Left cardiac atrium (tissue), 4 donors: ENCODE measurements around the gene SF3B6. TPM values are rescaled to one million over a fixed set of nuclear protein-coding genes. Genes with fewer than 3 reads are reported as not detected.
A peak's percentile ranks its signal among the peaks of the same experiment; 100 is the strongest.
"Not testable (repeated sequence)": the region's sequence is repeated elsewhere in the genome, so short reads cannot be mapped to it uniquely, and the experiment has no call there.

Experiments
- ATAC-seq, 2 donors: fragments of 200-7000 bp; cut with Tn5 transposase; one replicate each; pipeline ENCODE4 v1.9.1; 2020; ENCODE audit warnings: mild to moderate bottlenecking in 2 of 2, moderate library complexity in 2 of 2
- DNase-seq: peaks from one replicate; pipeline ENCODE4 v3.0.0-alpha.2; 2020
- intact Hi-C, 2 donors: fragments of 100-400 bp; cut with DNase I; formaldehyde crosslinking; loops; one replicate each; pipeline versions ENCODE4 v1.14.1 to v1.15.1; 2022 to 2023
- long read RNA-seq: library from polyadenylated mRNA; unstranded; transcript quantifications from one replicate; pipeline ENCODE4 v2.0.0, GENCODE V29; 2021
- total RNA-seq, 2 donors: library from RNA; stranded (reverse); fragmentation: NEBNext Ultra II Directional; extraction: Animal tissue kit (Norgen Biotek cat#: 25700); gene quantifications; one replicate each; pipeline ENCODE4 v1.2.1, GENCODE V29; 2021
- donor health status: DM: no; HTN: yes; CAD: no.
- donor health status: DM: no; HTN: yes; CAD: no; lungs with severe emphysema.
- donor health status: DM: yes; HTN: yes; CAD: no.
- donor health status: Dilated cardiomyopathy.

The SF3B6 gene, protein sequence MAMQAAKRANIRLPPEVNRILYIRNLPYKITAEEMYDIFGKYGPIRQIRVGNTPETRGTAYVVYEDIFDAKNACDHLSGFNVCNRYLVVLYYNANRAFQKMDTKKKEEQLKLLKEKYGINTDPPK
- 10 to 100 TPM; 49.4 to 56.7 TPM for total RNA-seq
- long read RNA-seq, partial matches to known transcripts, result 0 of 3 reads
- long read RNA-seq, other reads (novel, unspliced or antisense), result 0 of 3 reads

DNA sequence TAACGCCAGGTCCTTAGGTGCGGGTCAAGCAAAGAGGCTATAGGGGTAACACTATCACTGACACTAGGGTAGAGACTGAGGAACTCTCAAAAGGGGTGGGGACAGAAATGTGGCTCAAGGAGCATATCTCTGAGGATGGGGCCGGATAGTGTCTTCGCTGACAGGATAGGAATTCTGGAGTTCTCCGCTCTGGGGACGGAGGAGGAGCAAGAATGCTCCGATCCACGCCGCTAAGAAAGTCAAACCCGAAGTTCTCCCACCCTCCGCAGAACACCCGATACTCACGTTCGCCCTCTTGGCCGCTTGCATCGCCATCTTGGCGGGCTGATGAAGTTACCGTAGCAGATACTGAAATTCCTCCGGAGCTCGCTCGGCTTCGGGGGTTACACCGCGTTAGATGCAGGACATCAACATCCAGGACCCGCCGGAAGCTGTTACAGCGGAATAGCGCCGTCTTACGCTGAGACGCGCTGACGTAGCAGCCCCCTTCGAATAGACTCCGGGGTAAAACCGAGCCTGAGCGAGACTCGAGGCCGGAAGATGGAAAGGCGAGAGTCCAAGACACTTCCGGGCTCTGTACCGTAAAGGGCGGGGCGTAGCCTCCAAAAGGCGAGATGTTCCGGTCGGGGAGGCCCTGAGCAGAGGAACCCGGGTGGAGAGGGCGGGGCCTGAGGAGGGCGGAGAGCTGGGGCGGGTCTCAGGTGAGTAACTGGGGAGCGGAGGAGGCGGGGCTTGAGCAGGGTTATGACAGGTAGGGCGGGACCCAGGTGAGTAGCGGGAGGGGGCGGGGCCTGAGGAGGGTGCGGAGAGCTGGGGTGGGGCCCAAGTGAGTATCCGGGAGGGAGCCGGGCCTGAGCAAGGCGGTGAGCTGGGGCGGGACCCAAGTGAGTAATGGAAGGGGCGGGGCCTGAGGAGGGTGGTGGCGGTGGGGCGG, at the start of gene SF3B6:
SF3B6 (minus strand) TSS at position 412 of the 934 bp plus-strand sequence; CDS start at position 315, 97 bp downstream.
- ATAC-seq (peak; percentile 96 to 97), DNase-seq (peak; percentile 98)
- intact Hi-C loops, result loop anchor here in 1 of 2 donors (5.0 kb wide), 1 partner anchor 139 kb away; no protein-coding TSS in a partner anchor

DNA sequence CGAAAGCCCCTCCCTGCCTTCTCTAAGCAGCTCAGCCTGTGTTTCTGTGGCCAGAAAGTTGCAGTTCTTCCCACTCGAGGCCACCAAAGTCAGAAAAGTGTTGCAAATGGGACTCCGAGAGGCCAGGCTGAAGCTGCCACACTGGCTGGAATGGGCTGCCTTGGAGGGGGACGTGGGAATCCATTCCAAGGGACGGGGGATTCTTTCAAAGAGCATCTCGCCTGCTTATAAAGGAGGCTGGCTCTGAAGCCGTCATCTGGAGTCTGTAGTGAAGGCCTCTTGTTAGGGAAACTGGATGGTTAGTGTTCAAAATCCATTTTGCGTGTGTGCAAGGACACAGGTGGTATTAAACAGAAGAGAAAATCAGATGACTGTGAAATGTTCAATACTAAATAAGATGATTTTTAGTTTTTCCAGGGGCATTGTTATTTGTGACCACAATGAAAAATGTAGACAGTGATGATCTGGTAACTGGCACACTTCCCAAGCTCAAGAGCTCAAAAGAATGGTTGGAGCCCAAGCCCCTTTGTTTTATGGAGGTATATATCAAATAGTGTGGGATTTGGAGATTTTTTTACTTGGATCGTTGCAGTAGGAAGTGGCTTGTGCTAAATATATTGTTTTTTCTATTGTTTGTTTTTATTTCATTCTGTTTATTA, 47.9 kb upstream of the SF3B6 start:
- no peak for DNase-seq
- intact Hi-C loops, result no loop called here
- ATAC-seq, result peak in 1 of 2 donors; percentile 4

DNA sequence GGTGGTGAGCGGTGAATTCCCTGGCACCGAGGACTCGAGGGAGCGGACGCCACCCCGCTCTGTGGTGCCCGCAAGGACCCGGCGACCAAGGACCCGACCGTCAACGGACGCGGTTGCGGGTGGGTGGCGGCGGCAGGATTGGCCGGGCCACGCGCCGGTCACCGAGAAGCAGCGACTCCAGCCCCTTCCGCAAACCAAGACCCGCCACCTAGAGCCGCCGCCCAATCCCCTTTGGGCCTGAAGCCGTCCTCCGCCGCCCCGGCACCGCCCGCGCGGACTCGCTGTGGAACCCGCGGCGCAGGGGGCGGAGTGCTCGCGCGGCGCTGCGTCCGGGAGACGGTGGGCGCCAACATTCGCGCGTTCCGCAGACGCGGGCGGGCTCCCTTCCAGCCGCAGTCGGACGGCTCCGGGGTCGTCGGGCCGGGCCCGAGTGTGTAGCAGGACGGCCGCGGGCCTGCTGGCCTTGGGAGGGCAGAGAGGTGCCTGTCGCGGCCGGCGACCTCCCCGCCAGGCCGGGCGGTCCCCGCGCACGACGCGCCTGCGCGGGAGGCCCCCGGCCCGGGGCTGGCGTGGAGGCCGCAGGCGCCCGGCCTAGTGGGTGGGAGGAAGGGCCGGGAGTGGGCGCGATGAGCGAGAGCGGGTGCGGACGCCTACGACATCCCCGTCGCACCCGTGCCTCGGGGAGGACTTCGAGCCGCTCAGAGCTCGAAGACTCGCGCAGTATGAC, 47.2 kb upstream of the SF3B6 start, which contains the start of the genes FAM228B and PFN4:
FAM228B (plus strand) TSS at position 275 of the 727 bp plus-strand sequence. CDS start 893 bp downstream, outside the sequence.
PFN4 (minus strand) TSS at position 140 of the 727 bp plus-strand sequence. CDS start 799 bp downstream, outside the sequence.
- intact Hi-C loops, result no loop called here
- ATAC-seq (peak; percentile 98 to 99), DNase-seq (peak; percentile 92)

DNA sequence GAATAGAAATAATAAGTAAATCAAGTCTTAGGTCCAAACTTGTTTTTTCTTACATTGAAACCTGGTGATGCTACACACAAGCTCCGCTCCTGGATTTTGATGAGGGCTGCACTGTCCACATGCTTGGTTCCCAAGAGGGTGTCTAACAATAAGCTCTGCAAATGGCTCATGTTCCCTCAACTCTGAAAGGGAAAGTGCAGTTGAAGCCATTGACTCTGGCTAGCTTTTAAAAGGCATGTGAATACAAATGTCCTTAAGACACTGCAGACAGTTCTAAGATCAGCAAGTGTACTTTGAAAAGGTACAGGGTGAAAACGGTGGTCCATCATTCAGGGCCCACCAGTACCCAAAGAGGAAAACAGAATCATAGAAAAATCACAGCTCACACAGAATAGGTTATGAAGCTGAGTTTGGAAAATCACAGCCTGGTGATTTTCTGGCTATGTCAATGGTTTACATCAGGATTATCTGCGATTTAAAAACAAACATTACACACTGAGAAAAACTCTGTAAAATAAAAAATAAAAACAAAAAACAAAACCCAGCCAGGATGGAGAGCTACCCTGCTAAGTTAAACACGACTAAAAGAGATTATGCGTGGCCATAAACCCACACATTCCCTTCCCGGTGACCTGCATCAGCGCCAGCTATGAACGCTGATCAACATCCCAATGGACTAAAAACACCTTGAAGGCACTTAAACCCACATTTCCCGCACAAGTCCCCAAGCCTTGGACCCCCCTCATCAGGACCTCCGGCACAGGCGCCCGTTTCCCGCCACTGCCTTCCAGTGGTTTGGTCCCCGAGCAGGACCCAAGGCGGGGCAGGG, 46.5 kb upstream of the SF3B6 start:
- intact Hi-C loops, result no loop called here
- ATAC-seq, result no peak
- DNase-seq, result no peak

DNA sequence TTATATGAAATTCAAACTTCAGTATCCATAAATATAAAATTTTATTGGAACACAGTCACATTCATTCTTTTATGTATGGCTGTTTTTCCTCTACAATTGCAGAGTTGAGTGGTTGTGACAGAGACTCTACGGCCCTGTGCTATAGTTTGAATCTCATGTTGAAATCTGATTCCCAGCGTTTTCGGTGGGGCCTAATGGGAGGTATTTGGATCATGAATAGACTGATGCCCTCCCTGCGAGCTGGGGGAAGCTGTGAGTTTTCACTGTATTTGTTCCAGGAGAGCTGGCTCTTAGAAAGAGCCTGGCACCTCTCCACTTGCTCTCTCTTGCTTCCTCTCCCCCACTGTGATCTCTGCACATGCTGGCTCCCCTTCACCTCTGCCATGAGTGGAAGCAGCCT, 45.3 kb upstream of the SF3B6 start:
- no peak for DNase-seq

DNA sequence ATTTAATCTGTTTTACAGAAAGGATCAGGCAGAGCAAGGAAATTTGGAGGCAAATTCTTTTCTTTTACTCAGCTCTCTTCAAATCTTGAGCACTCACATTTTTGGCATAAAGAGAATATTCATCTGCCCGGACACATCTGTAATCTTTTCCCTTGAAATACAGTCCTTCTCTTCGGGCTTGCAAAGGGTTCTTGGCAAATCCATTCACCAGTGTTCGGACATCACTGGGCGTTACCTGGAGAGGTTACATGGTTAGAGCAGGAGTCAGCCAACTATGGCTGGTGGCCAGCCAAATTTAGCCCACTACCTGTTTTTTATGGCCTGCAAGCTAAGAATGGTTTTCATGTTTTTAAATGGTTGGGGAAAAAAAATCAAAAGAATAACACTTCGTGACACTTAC, 44.9 kb upstream of the SF3B6 start:
- intact Hi-C loops, result no loop called here
- ATAC-seq (no peak), DNase-seq (no peak)

More for the DNA sequence above, 45.3 kb upstream of the SF3B6 start:
- no peak for ATAC-seq
- intact Hi-C loops, result no loop called here

DNA sequence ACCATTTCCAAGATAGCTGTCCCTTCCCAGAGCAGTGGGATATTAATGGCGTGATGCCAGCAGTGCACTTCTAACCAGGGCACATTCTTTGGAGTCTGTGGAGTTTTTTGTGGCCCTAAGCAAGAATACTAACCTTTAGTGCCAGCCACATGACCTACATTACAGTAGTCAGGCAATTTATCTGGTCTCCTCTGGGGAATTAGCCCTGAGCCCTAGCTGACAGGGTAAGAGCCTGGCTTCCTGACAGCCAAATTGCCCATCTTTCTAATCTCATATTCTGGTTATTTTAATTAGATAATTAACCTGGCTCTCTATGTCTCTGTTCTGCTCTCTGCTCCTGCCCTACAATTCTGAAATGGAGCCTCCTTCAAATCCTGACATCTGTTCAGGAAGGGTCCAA, 41.8 kb upstream of the SF3B6 start:
- DNase-seq (no peak), ATAC-seq (no peak)
- intact Hi-C loops, result no loop called here

DNA sequence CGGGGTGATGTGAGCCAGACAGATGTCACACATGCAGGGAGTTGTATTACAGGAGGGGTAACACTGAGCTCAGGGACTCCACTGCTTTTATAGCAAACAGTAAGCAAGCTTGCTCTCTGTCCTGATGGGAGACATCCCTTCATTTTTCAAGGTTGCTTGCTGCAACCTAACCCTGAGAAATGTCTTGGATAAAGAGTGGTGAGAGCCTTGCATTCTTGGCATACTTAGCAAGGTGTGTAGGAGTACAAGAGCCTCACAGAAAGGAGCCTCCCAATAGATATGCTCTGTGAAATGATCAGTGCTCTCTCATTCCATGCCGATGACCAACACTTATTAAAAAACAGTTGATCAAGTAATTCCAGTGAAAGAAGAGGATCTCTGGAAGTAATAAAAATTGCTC, 38.9 kb upstream of the SF3B6 start:
- intact Hi-C loops, result no loop called here
- no peak for DNase-seq
- ATAC-seq, result peak in 1 of 2 donors; percentile 37

DNA sequence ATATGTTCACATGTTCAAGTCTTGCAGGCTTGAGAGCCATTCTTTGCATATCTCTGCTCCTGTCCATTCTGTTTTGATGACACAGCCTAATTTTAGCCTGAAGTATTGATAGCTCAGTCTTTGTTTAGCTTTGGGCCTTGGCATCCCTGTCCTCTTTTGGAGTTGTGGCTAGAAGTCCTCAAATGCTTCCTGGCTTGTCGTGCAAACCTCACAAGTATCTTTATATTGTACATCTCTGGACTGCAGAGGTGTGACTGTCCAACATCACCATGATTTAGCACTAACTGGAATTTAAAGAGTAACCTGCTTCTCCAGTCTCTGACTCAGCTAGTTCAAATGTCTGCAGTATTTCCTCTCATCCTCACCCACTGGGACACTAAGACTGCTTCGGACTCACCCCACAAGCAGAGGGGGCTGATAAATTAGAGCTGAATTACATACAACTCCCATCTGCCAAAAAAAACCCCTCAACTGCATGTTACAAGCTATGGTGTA, 35.3 kb upstream of the SF3B6 start:
- peak; percentile 29 to 68 for ATAC-seq
- intact Hi-C loops, result no loop called here

DNA sequence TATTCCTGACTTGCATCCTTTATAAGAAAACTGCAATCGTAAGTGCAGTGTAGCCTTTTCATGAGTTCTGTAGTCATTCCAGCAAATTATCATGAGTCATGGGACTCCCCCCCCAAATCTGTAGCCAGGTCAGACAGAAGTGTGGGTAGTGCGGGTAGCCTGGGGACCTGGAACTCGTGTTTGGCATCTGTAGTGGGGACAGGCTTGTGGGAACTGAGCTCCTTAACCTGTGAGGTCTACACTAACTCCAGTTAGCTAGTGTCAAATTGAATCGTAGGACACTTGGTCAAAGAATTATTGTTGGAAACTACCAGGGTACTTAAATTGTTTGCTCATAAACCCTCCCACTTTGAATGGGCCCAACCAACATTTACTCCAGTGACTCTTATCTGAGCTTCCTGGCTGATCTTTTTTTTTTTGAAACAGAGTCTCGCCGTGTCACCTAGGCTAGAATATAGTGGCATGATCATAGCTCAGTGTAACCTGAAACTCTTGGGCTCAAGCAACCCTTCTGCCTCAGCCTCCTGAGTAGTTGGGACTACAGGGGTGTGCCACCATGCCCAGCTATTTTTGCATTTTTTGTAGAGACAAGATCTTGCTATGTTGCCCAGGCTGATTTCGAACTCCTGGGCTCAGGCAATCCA, 34.7 kb upstream of the SF3B6 start:
- no peak for DNase-seq
- intact Hi-C loops, result no loop called here
- ATAC-seq, result no peak

More for the DNA sequence above, 35.3 kb upstream of the SF3B6 start:
- no peak for DNase-seq

DNA sequence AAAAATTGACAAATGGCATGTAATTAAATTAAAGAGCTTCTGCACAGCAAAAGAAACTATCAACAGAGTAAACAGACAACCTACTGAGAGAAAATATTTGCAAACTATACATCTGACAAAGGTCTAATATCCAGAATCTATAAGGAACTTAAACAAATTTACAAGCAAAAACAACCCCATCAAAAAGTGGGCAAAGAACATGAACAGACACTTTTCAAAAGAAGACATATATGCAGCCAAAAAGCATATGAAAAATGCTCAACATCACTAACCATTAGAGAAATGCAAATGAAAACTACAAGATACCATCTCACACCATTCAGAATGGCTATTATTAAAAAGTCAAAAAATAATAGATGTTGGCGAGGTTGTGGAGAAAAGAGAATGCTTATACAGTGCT, 33.3 kb upstream of the SF3B6 start:
- intact Hi-C loops, DNase-seq: not testable (repeated sequence)

DNA sequence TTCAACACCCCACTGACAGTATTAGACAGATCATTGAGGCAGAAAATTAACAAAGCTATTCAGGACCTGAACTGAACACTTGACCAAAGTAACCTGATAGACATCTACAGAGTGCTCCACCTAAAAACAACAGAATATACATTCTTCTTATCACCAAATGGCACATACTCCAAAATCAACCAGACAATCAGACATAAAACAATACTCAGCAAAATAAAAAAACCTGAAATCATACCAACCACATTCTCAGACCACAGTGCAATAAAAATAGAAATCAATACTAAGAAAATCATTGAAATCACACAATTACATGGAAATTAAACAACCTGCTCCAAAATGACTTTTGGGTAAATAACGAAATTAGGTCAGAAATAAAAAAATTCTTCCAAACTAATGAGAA, 31.2 kb upstream of the SF3B6 start:
- ATAC-seq (no peak), DNase-seq (no peak)
- intact Hi-C loops, result no loop called here

More for the DNA sequence above, 33.3 kb upstream of the SF3B6 start:
- not testable (repeated sequence) for ATAC-seq

DNA sequence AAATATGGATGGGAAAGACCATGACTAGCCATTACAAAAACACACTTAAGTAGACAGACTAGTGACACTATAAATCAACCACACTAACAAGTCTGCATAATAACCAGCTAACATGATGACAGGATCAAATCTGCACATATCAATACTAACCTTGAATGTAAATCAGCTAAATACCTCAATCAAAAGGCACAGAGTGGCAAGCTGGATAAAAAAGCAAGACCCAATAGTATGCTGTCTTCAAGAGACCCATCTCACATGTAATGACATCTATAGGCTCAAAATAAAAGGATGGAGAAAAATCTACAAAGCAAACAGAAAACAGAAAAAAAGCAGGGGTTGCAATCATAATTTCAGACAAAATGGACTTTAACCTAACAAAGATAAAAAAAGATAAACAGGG, 30.7 kb upstream of the SF3B6 start:
- ATAC-seq (no peak), DNase-seq (no peak)
- intact Hi-C loops, result no loop called here

DNA sequence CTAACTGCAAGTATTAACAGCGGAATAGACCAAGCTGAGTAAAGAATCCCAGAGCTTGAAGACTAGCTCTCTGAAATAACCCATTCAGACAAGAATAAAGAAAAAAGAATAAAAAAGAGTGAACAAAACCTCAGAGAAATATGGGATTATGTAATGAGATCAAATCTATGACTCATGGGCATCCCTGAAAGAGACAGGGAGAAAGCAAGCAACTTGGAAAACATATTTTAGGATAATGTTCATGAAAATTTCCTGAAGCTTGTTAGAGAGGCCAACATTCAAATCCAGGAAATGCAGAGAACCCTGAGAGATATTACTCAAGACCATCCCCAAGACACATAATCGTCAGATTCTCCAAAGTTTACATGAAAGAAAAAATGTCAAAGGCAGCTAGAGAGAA, 29.7 kb upstream of the SF3B6 start:
- intact Hi-C loops, result no loop called here
- no peak for ATAC-seq

DNA sequence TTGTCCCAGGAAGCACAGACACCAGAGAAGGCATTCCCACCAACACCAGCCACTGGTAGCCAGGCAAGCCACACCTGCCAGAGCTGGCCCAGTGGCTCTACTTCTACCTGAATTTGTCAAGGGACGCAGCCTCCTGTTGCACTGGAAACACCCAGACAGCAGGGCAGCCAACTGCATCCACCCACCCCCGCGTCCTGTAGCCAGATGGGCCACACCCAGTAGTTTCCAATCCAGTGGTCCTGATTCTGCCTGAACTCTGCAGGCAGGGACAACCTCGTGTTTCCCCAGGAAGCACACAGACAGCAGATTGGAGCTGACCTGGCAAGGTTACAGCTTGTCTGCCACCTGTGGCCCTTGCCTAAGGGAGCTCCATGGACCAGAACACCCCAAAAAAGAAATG, 28.8 kb upstream of the SF3B6 start:
- ATAC-seq (no peak), DNase-seq (no peak)
- intact Hi-C loops, result no loop called here

More for the DNA sequence above, 29.7 kb upstream of the SF3B6 start:
- no peak for DNase-seq

DNA sequence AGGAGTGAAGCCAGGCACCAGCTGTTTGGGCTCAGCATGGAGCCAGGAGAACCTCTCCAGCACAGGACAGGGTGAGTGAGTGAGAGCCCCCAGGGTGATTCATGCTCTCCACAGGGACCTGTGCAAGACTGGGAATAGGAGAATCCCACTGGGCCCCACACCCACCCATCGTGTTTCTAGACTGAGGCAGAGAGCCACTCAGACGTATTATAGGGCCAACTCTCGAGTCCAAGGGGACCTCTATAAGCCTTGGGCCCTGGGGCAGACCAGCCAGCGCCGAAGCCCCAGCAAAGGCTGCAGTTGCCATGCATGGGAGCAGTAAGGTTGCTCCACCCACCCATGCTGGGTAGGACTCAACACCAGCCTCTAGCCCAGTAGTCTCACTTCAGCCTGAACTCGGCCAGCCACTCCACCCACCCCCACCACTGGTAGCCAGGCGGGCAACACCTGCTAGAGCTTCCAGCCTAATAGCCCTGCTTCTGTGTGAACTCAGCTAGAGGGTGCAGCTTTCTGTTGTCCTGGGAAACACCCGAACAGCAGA, 28.1 kb upstream of the SF3B6 start:
- intact Hi-C loops, result no loop called here
- no peak for ATAC-seq

DNA sequence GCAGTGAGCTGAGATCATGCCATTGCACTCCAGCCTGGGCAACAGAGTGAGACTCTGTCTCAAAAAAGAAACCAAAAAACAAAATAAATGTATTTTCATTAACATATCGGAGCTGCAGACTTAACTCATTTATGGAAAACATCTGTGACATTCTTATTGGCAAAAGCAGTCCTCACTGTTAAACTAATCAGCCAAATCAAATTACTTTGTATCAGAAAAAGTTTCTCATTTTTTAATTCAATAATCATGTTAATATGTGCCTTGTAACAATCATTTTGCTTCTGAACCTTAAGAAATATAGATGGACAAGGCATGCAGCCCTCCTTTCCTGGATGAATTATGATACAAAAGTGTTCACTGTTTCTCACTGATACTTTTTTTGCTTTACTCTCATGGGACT, 26.6 kb upstream of the SF3B6 start:
- intact Hi-C loops, result no loop called here
- DNase-seq, result no peak
- ATAC-seq, result no peak

More for the DNA sequence above, 28.1 kb upstream of the SF3B6 start:
- no peak for DNase-seq
